Ovary (tissue), 3 donors: ENCODE data around the gene ANAPC5.

Experiments
- POLR2A ChIP-seq: fragments of 450-650 bp; IDR thresholded peaks from one replicate; pipeline ENCODE4 v1.6.1; 2017; ENCODE audit warnings: antibody characterized with exemption, mild to moderate bottlenecking, moderate library complexity
- TF ChIP-seq, protein P1 (sequence below), 3 donors: fragments of 450-650 bp in 2 of 3; fragments of 200-600 bp in 1 of 3; IDR thresholded peaks; one replicate each; pipeline versions ENCODE4 v1.5.1 to v1.8.0; 2016 to 2022; ENCODE audit warnings: antibody characterized with exemption in 3 of 3, mild to moderate bottlenecking in 1 of 3
- donor health status: DM: no; HTN: no; CAD: no.

DNA sequence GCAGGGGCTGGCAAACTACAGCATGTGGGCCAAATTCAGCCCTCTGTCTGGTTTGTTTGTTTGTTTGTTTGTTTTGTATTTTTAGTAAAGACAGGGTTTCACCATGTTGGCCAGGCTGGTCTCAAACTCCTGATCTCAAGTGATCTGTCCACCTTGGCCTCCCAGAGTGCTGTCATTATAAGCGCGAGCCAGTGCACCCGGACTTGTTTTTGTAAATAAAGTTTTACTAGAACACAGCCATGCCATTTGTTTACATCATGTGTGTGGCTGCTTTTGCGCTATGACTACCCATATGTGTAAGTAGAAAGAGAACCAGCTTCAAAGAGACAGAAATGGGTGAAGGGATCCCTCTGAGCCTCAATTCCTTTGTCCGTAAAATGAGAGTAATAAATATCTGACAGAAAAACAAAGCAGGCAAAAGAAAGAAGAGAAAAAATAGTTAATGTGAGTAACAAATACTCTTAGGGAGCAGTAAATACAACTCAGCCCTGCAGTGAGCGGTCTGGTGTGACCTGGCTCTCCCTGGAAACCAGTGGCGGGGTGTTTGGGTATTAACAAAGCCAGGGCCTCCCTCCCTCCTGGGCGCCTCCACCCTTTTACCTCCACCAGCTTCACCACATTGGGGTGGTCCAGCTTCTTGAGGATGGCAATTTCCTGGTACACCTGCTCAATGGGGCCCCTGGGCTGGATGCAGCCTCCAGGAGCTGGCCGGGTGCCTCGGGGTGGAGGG, 88.8 kb downstream of the ANAPC5 start:
- TF ChIP-seq, protein P1, sequence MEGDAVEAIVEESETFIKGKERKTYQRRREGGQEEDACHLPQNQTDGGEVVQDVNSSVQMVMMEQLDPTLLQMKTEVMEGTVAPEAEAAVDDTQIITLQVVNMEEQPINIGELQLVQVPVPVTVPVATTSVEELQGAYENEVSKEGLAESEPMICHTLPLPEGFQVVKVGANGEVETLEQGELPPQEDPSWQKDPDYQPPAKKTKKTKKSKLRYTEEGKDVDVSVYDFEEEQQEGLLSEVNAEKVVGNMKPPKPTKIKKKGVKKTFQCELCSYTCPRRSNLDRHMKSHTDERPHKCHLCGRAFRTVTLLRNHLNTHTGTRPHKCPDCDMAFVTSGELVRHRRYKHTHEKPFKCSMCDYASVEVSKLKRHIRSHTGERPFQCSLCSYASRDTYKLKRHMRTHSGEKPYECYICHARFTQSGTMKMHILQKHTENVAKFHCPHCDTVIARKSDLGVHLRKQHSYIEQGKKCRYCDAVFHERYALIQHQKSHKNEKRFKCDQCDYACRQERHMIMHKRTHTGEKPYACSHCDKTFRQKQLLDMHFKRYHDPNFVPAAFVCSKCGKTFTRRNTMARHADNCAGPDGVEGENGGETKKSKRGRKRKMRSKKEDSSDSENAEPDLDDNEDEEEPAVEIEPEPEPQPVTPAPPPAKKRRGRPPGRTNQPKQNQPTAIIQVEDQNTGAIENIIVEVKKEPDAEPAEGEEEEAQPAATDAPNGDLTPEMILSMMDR (IDR thresholded peaks at IDR 0.05), result no peak
- no peak for TF ChIP-seq POLR2A
